HG03175 (cell line): ENCODE measurements around the gene CCDC137.

ENCODE experiments used
- ATAC-seq: cut with Tn5 transposase; IDR thresholded peaks from one replicate; pipeline ENCODE4 v1.9.1; 2021; ENCODE audit warnings: mild to moderate bottlenecking, moderate library complexity; ENCODE audit not compliant: unreplicated experiment

The CCDC137 gene

DNA sequence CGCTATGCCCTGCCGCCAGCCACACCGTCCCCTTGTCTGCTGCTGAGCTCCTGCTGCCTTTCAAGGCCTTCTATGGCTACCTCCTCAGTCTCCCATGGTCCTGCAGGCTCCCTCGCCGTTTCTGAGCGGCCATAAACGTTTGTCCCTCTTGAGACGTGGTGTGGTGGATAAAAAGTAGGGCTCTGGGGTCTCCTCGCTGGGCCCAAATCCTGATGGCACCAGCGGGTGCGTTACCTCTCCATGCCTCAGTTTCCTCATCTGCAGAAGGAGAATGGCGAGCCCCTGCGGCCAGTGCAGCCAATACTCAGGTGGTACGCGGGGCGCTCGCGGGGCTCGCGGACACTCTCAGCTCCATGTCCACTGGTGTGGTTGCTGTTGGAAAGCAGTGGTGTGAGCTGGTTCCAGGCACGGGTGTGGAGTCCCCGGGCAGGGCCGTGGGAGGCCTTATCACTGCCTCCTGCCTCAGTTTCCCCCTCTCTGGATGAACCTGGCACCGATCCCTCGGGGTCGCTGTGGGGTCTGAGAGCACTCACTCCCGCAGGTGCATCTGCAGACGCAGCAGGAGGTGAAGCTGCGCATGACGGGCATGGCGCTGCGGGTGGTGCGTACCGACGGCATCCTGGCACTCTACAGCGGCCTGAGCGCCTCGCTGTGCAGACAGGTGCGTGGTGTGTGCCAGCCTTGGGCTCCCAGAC is 48.0 kb downstream of the CCDC137 start:
- ATAC-seq = no peak

DNA sequence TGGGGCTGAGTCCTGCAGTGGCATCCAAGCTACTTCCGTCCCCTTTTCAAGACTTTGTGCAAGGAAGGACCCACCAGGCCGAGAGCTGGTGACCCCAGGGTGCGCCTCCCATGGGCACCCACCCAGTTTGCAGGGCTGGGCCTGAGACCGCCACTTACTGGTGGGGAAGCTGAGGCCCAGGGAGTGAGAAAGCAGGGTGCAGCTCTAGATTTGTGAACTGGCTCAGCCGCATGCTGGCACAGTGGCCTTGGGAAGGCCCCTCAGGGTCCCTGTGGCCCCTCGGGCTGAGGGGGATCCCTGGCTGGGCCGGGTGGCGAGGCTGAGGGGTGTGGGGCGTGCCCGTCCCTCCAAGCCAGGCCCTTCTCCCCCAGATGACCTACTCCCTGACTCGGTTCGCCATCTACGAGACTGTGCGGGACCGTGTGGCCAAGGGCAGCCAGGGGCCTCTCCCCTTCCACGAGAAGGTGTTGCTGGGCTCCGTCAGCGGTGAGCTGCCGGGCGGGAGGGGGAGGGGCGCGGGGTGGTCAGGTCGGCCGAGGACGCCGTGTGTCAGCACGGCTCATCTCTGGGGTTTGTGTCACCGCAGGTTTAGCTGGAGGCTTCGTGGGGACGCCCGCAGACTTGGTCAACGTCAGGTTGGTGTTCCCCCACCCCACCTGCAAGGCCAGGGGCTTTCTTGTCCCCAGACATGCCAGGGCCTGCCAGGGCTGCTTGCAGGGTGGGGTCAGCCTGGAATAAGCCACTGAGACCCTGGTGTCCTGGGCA is 48.8 kb downstream of the CCDC137 start:
- no peak for ATAC-seq

DNA sequence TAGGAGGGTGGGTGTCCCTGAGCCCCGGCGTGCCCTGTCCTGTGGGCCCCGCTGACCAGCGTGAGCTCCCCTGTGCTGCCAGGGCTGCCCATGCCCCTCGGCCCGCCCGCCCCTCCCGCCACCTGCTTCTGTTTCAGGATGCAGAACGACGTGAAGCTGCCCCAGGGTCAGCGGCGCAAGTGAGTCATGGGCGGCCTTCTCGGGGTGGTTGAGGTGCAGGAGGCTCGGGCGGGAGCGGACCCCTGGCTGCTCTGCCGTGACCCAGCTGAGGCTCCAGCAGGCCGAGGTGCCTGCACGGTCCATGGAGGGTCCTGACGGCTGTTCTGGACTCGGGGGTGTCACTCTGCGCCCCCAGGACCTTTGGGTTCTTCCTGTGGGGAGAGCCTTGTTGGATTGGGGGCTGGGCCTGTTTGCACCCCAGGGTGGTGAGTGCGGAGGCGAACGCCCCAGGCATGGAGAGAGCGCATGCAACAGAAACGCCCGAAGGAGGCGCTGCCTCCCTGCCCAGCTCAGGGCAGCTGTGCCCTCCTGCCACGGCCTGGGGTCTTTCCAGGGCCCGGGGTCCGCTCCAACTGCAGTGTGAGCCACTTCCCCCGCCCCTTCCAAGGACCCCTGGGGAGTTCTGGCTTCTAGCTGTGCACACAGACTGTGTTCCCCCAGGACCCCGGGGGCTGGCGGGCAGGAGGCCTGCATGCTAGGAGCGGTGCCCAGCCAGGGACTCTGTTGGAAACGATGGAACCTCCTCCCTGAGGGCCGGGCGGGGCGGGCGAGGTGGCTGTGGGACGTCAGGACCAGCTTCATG is 49.5 kb downstream of the CCDC137 start:
- no peak for ATAC-seq

- ATAC-seq = no peak
Observed at GRCh38 chr17:81716674-81716996, 50.1 kb downstream of the CCDC137 start.

- ATAC-seq = no peak
Observed at GRCh38 chr17:81717049-81717765, 50.7 kb downstream of the CCDC137 start.

DNA sequence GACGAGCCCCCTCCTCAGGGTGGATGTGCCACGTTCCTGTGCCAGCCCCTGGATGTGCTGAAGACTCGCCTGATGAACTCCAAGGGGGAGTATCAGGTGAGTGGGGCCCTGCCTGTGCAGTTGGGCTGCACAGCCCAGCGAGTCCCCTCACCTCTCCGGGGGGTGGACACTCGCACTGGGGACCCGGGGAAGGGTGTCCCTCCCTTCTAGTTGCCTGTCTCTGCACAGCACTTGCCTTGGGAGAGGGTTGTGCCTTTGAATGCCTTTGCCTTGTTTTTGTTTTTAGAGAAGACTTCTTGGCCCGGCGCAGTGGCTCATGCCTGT is 51.2 kb downstream of the CCDC137 start:
- ATAC-seq = no peak

DNA sequence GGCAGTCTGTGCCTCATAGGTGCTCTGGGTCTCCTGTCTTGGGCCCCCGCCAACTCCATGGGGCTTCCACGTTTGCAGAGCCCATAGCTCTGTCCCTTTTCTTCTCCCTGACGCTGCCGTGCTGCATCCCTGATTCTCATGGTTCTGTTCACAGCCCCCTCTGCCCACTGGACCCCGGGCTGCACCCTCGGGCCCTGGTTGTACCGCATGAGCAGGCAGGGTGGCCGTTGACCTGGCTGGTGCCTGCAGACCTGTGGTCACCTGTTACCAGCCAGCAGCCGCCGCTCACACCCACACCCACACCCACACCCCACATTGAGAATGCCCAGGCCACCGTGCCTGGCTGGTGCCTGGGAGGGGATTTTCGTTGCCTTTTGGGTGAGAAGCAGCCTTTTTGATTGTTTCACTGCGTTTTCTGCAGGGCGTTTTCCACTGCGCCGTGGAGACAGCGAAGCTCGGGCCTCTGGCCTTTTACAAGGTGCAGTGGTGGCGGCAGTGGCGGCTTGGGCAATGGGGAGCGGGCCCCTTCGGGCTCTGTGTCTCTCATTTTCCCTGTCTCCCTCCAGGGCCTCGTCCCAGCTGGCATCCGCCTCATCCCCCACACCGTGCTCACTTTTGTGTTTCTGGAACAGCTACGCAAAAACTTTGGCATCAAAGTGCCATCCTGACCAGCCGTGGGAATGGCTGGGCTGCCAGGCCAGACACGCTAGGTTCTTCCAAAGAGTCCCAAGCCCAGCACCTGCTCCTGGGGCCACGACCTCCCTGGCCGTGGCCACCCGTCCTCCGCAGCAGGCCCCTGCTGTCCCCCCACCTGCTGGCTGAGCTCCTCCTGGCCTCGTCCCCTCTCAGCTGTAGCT is 53.1 kb downstream of the CCDC137 start:
- no peak for ATAC-seq

- no peak for ATAC-seq
Observed at GRCh38 chr17:81720267-81721071, 53.9 kb downstream of the CCDC137 start.

DNA sequence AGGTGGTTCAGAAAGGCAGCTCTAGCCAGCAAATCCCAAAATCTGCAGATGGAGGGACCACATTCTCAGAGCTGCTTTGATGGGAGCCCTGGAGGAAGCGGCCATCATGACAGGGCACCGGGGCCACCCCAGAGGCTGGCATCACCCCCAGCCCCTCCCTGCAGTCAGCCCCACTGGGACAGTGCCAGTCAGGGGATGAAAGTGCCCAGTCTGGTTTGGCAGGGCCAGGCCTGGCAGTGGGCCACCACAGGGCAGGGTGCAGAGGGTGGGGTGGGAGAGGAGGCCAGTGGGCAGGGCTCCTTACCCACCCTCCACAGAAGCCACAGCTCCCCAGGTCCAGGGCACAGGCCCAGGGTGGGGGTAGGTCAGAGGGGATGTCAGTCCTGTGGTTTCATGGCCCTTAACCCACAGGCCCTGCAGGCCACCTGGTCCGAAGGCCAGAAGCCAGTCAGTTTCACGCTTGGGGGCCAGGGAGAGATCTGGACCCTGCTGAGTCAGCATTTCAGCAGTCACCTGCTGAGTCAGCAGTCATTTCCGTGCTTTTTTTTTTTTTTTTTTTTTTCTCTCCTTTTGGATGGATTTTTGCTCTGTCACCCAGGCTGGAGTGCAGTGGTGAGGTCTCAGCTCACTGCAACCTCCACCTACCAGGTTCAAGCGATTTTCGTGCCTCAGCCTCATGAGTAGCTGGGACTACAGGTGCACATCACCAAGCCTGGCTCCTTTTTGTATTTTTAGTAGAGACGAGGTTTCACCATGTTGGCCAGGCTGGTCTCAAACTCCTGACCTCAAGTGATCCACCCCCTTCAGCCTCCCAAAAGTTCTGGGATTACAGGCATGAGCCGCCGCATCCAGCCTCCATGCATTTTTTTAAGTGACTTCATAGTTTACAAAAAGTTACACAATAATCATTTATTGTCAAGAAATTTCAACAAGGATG is 55.9 kb downstream of the CCDC137 start:
- no peak for ATAC-seq
